Breast epithelium (tissue), 4 donors: ENCODE results near the gene SSC5D. TPM values are rescaled to one million over a fixed set of nuclear protein-coding genes. Genes with fewer than 3 reads are reported as not detected.

ENCODE experiments used
- DNase-seq, 2 donors: peaks; one replicate each; pipeline ENCODE4 v3.0.0-alpha.2; 2019; ENCODE audit warnings: low spot score in 2 of 2
- H3K27ac ChIP-seq, 2 donors: fragments of 200-600 bp; sonication (generic) in 1 of 2; one replicate each; pipeline ENCODE4 v1.5.1; 2016 to 2019; ENCODE audit warnings: mild to moderate bottlenecking in 1 of 2
- H3K27me3 ChIP-seq, 2 donors: fragments of 200-600 bp; sonication (generic) in 1 of 2; one replicate each; pipeline versions ENCODE4 v1.5.1 to v1.6.0; 2017 to 2019; ENCODE audit warnings: control low read depth in 1 of 2, mild to moderate bottlenecking in 1 of 2
- H3K36me3 ChIP-seq: fragments of 200-600 bp; one replicate; pipeline ENCODE4 v1.5.1; 2019
- H3K4me1 ChIP-seq, 2 donors: fragments of 200-600 bp; sonication (generic); one replicate each; pipeline ENCODE4 v1.5.1; 2016 to 2019; ENCODE audit warnings: control low read depth in 1 of 2
- H3K4me3 ChIP-seq, 3 donors: fragments of 200-600 bp; sonication (generic); 1 replicate in 2 of 3; 2 replicates in 1 of 3; pipeline ENCODE4 v1.5.1; 2016 to 2019; ENCODE audit warnings: mild to moderate bottlenecking in 3 of 3, moderate library complexity in 2 of 3
- H3K9me3 ChIP-seq, 2 donors: fragments of 200-600 bp; sonication (generic) in 1 of 2; one replicate each; pipeline ENCODE4 v1.5.1; 2016 to 2019; ENCODE audit warnings: control low read depth in 1 of 2
- POLR2A ChIP-seq: fragments of 450-650 bp; IDR thresholded peaks from one replicate; pipeline ENCODE4 v1.6.1; 2016; ENCODE audit warnings: antibody characterized with exemption, mild to moderate bottlenecking, moderate library complexity
- POLR2AphosphoS5 ChIP-seq, 3 donors: sonication (generic); formaldehyde crosslinking; IDR thresholded peaks; one replicate each; pipeline ENCODE4 v1.6.1; 2017; ENCODE audit warnings: antibody characterized with exemption in 3 of 3
- intact Hi-C: fragments of 100-400 bp; cut with DNase I; formaldehyde crosslinking; loops from one replicate; pipeline ENCODE4 v1.15.1; 2023; ENCODE audit warnings: low total_unique reads
- total RNA-seq, 3 donors: library from RNA; depleted of rRNA; stranded (reverse); fragments of >200 nt; gene quantifications; one replicate each; pipeline ENCODE4 v1.1.0, GENCODE V29; 2016
- TF ChIP-seq, protein P1 (sequence below), 3 donors: fragments of 450-650 bp; IDR thresholded peaks; one replicate each; pipeline ENCODE4 v1.5.1; 2016 to 2017; ENCODE audit warnings: antibody characterized with exemption in 3 of 3, mild to moderate bottlenecking in 3 of 3, moderate library complexity in 3 of 3

The SSC5D gene
- total RNA-seq, 3 donors from 2014 or later = 3.6 to 7.2 (median 3.8) TPM

GRCh38 chr19:55473225-55474012 lies 14.8 kb upstream of the SSC5D start:
- Histone ChIP-seq H3K27ac (peak overlapping the region; percentile 58 to 98), H3K4me3 (no peak overlapping the region), H3K4me1 (peaks cover 5 to 8% of the 10 kb centered on the region in 2 donors), H3K36me3 (no peaks in the 10 kb centered on the region), H3K9me3 (no peaks in the 10 kb centered on the region), H3K27me3 (no peaks in the 10 kb centered on the region)
- intact Hi-C loops = loop anchor here (10.0 kb wide), 1 partner anchor 1489 kb away; no protein-coding TSS in a partner anchor
- TF ChIP-seq POLR2AphosphoS5 (IDR thresholded peaks at IDR 0.05) (no peak), POLR2A (no peak)
- TF ChIP-seq, protein P1, sequence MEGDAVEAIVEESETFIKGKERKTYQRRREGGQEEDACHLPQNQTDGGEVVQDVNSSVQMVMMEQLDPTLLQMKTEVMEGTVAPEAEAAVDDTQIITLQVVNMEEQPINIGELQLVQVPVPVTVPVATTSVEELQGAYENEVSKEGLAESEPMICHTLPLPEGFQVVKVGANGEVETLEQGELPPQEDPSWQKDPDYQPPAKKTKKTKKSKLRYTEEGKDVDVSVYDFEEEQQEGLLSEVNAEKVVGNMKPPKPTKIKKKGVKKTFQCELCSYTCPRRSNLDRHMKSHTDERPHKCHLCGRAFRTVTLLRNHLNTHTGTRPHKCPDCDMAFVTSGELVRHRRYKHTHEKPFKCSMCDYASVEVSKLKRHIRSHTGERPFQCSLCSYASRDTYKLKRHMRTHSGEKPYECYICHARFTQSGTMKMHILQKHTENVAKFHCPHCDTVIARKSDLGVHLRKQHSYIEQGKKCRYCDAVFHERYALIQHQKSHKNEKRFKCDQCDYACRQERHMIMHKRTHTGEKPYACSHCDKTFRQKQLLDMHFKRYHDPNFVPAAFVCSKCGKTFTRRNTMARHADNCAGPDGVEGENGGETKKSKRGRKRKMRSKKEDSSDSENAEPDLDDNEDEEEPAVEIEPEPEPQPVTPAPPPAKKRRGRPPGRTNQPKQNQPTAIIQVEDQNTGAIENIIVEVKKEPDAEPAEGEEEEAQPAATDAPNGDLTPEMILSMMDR (IDR thresholded peaks at IDR 0.05) = no peak
- no peak for DNase-seq

DNA sequence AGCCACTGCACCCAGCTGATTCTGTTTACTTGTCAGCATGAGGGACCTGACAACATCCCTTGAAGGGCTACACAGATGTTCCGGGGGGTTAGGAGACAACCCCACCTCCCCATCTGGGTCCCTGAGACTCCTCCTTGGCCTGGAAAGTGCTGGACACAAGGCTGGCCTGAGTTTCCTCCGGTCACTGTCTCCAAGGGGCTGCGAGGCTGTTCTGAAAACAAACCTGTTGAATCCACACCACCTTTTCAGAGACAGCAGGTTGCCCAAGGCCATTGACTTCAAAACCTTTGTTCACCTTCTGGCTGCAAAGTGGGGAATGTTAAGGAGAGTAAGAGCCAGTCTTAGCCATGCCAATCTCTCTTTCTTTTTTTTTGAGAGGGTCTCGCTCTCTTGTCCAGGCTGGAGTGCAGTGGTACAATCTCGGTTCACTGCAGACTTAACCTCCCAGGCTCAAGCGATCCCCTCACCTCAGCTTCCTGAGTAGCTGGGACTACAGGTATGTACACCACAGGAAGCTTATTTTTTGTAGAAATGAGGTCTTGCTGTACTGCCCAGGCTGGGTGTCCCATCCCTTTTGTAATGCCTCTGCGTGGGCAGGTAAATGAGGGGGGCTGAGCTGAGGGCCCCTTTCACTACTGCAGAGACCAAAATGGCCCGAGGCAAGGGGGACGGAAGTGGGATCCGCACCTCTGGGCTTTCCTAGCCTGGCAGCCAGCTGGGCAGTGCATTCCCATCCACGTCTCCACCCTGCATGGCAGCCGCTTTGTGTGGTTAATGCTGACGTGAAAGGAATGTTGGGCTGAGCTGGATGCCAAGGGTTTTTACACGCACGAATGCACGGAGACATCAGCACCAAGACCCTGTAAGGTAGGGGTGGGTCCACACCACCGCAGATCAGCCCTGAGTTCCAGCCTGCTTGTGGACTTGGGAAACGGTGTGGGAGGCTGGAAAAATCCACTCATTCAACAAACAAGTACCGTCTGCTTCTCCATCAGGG lies 13.7 kb upstream of the SSC5D start:
- H3K27ac ChIP-seq = peak overlapping the region; percentile 96 to 98
- H3K4me3 ChIP-seq = no peak overlapping the region
- H3K4me1 ChIP-seq = peaks cover 5 to 8% of the 10 kb centered on the region in 2 donors
- TF ChIP-seq POLR2AphosphoS5 (IDR thresholded peaks at IDR 0.05) (no peak), POLR2A (no peak)
- TF ChIP-seq, protein P1 (IDR thresholded peaks at IDR 0.05) = no peak
- H3K9me3 ChIP-seq = no peaks in the 10 kb centered on the region
- H3K36me3 ChIP-seq = no peaks in the 10 kb centered on the region
- intact Hi-C loops = loop anchor here (10.0 kb wide), 1 partner anchor 1490 kb away; no protein-coding TSS in a partner anchor
- DNase-seq = no peak
- no peaks in the 10 kb centered on the region for H3K27me3 ChIP-seq

DNA sequence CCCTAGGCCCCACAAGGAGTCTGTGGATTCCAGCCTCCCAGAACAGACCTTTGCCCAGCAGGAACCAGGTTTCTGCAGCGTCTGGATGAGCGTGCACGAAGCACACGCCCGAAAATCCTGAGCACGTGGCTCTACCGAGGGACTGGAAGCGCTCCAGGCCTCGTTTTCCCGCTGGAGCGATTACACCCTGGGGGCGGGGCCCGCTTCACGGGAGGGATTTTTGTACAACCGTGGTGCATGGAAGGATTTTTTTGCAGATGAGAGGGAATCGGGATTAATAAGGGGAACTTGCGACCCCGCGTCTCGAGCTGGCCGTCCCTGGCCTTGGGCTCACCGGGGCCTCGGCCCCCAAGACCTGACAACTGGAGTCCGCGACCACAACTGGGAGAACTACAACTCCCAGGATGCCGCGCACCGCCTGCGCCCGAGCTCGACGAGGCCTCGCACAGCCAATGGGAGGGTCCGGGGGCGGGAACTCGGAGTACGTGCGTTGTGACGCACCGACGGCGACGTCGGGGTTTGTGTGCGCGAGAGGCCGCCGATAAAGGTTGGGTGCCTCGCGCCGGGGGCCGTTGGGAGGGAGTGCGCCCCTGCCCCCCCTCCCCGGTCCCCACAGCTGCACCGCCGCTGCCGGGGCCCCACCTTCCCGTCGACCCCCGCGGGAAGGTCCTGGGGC lies 12.0 kb upstream of the SSC5D start, which contains the start of gene ZNF628:
Gene ZNF628 (plus strand): TSS at position 518 of the 676 bp plus-strand sequence. CDS start 3,294 bp downstream, outside the sequence.
- Histone ChIP-seq H3K9me3 (no peaks in the 10 kb centered on the region), H3K4me3 (peak within 1 kb of the TSS; percentile 66 to 79 (median 67)), H3K27ac (peak within 1 kb of the TSS; percentile 96 to 98), H3K4me1 (peaks cover 5 to 8% of the 10 kb centered on the region in 2 donors), H3K27me3 (no peaks in the 10 kb centered on the region), H3K36me3 (no peaks in the 10 kb centered on the region)
- TF ChIP-seq, protein P1 (IDR thresholded peaks at IDR 0.05) = no peak
- TF ChIP-seq POLR2A = peak; percentile 45
- peak; percentile 71 to 92 (median 81) for TF ChIP-seq POLR2AphosphoS5 (IDR thresholded peaks at IDR 0.05)
- peak; percentile 98 to 99 for DNase-seq
- intact Hi-C loops = loop anchor here (10.0 kb wide), 1 partner anchor 1491 kb away; no protein-coding TSS in a partner anchor

DNA sequence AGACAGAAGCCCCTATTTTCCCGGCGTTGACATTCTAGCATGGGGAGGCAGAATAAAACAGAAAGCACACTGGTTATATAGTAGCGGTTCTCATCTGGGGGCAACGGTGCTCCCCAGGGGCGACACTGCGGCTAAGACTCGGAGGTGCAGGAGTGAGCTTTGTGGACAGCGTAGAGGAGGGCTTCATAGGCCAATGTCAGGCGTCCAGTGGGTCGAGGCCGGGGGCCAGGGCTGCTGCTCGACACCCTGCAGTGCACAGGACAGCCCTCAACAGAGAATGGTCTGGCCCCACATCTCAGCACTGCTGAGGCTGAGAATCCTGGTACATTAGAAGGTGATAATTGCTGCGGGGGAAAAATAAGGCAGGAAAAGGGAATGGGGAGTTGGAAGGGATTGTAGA lies 10.3 kb upstream of the SSC5D start:
- TF ChIP-seq POLR2AphosphoS5 (IDR thresholded peaks at IDR 0.05) = no peak
- TF ChIP-seq, protein P1 (IDR thresholded peaks at IDR 0.05) = no peak
- Histone ChIP-seq H3K4me1 (peaks cover 5 to 8% of the 10 kb centered on the region in 2 donors), H3K27ac (no peak overlapping the region), H3K4me3 (peak overlapping the region in 1 of 3 donors; percentile 79), H3K9me3 (no peaks in the 10 kb centered on the region), H3K36me3 (no peaks in the 10 kb centered on the region), H3K27me3 (no peaks in the 10 kb centered on the region)
- no peak for DNase-seq
- intact Hi-C loops = loop anchor here (10.0 kb wide), 1 partner anchor 1493 kb away; no protein-coding TSS in a partner anchor
